Measurements from ENCODE around the gene CIAO2B. TPM values are rescaled to one million over a fixed set of nuclear protein-coding genes. Genes with fewer than 3 reads are reported as not detected.
"Not testable (repeated sequence)": the region's sequence is repeated elsewhere in the genome, so short reads cannot be mapped to it uniquely, and the experiment has no call there.

Gene CIAO2B
- total RNA-seq, 1 donor: 97.4 TPM

GRCh38 chr16:66977341-66978113 lies 43.3 kb upstream of the CIAO2B start:
- Histone ChIP-seq H3K4me2 (ENCODE audit: insufficient read depth, low read length) (no peak overlapping the region), H3K27ac (ENCODE audit: low read depth, low read length) (no peak overlapping the region), H2AFZ (ENCODE audit: low read length) (no peak overlapping the region), H3K79me2 (ENCODE audit: insufficient read depth, low read length) (no peaks in the 10 kb centered on the region), H4K20me1 (ENCODE audit: insufficient read depth, low read length) (no peaks in the 10 kb centered on the region), H3K36me3 (ENCODE audit: insufficient read depth, low read length) (no peaks in the 10 kb centered on the region), H3K27me3 (ENCODE audit: insufficient read depth, low read length) (no peaks in the 10 kb centered on the region), H3K4me3 (ENCODE audit: insufficient read depth, low read length) (no peak overlapping the region), H3K4me1 (ENCODE audit: insufficient read depth, low read length) (peaks cover 3% of the 10 kb centered on the region), H3K9me3 (ENCODE audit: low read depth, low read length) (no peaks in the 10 kb centered on the region)
- peak; percentile 90 for TF ChIP-seq CTCF (IDR thresholded peaks at IDR 0.05; ENCODE audit: extremely low read depth, low read depth, low read length)
- peak; percentile 99 for DNase-seq (ENCODE audit: insufficient read length, low spot score, missing footprints)

- H2AFZ ChIP-seq (ENCODE audit: low read length): no peak overlapping the region
- H4K20me1 ChIP-seq (ENCODE audit: insufficient read depth, low read length): no peaks in the 10 kb centered on the region
- peaks cover under 1% of the 10 kb centered on the region for H3K27me3 ChIP-seq (ENCODE audit: insufficient read depth, low read length)
- no peak overlapping the region for H3K27ac ChIP-seq (ENCODE audit: low read depth, low read length)
- H3K36me3 ChIP-seq (ENCODE audit: insufficient read depth, low read length): no peaks in the 10 kb centered on the region
- H3K4me2 ChIP-seq (ENCODE audit: insufficient read depth, low read length): no peak overlapping the region
- H3K9me3 ChIP-seq (ENCODE audit: low read depth, low read length): no peaks in the 10 kb centered on the region
- no peak for TF ChIP-seq CTCF (IDR thresholded peaks at IDR 0.05; ENCODE audit: extremely low read depth, low read depth, low read length)
- H3K79me2 ChIP-seq (ENCODE audit: insufficient read depth, low read length): no peaks in the 10 kb centered on the region
- peaks cover 3% of the 10 kb centered on the region for H3K4me1 ChIP-seq (ENCODE audit: insufficient read depth, low read length)
- DNase-seq (ENCODE audit: insufficient read length, low spot score, missing footprints): no peak
- no peak overlapping the region for H3K4me3 ChIP-seq (ENCODE audit: insufficient read depth, low read length)
Observed at GRCh38 chr16:66976746-66977145, 42.5 kb upstream of the CIAO2B start.

GRCh38 chr16:66975302-66975893 lies 41.2 kb upstream of the CIAO2B start:
- no peak overlapping the region for H3K4me3 ChIP-seq (ENCODE audit: insufficient read depth, low read length)
- no peak for DNase-seq (ENCODE audit: insufficient read length, low spot score, missing footprints)
- peaks cover 3% of the 10 kb centered on the region for H3K4me1 ChIP-seq (ENCODE audit: insufficient read depth, low read length)
- H3K4me2 ChIP-seq (ENCODE audit: insufficient read depth, low read length): no peak overlapping the region
- H3K27ac ChIP-seq (ENCODE audit: low read depth, low read length): no peak overlapping the region
- no peaks in the 10 kb centered on the region for H3K36me3 ChIP-seq (ENCODE audit: insufficient read depth, low read length)
- TF ChIP-seq CTCF (IDR thresholded peaks at IDR 0.05; ENCODE audit: extremely low read depth, low read depth, low read length): no peak
- no peak overlapping the region for H2AFZ ChIP-seq (ENCODE audit: low read length)
- no peaks in the 10 kb centered on the region for H4K20me1 ChIP-seq (ENCODE audit: insufficient read depth, low read length)
- peaks cover 4% of the 10 kb centered on the region for H3K27me3 ChIP-seq (ENCODE audit: insufficient read depth, low read length)
- no peaks in the 10 kb centered on the region for H3K9me3 ChIP-seq (ENCODE audit: low read depth, low read length)
- no peaks in the 10 kb centered on the region for H3K79me2 ChIP-seq (ENCODE audit: insufficient read depth, low read length)

- H3K36me3 ChIP-seq (ENCODE audit: insufficient read depth, low read length); H3K4me1 ChIP-seq (ENCODE audit: insufficient read depth, low read length); H4K20me1 ChIP-seq (ENCODE audit: insufficient read depth, low read length); DNase-seq (ENCODE audit: insufficient read length, low spot score, missing footprints); H3K4me3 ChIP-seq (ENCODE audit: insufficient read depth, low read length); H3K27ac ChIP-seq (ENCODE audit: low read depth, low read length); H3K79me2 ChIP-seq (ENCODE audit: insufficient read depth, low read length); H2AFZ ChIP-seq (ENCODE audit: low read length); H3K9me3 ChIP-seq (ENCODE audit: low read depth, low read length); H3K27me3 ChIP-seq (ENCODE audit: insufficient read depth, low read length); H3K4me2 ChIP-seq (ENCODE audit: insufficient read depth, low read length): not testable (repeated sequence)
Observed at GRCh38 chr16:66974932-66975246, 40.7 kb upstream of the CIAO2B start.

GRCh38 chr16:66974156-66974931 lies 40.1 kb upstream of the CIAO2B start:
- H2AFZ ChIP-seq (ENCODE audit: low read length); H3K36me3 ChIP-seq (ENCODE audit: insufficient read depth, low read length); H3K27me3 ChIP-seq (ENCODE audit: insufficient read depth, low read length); H3K27ac ChIP-seq (ENCODE audit: low read depth, low read length); H3K79me2 ChIP-seq (ENCODE audit: insufficient read depth, low read length); DNase-seq (ENCODE audit: insufficient read length, low spot score, missing footprints); H3K4me2 ChIP-seq (ENCODE audit: insufficient read depth, low read length); H4K20me1 ChIP-seq (ENCODE audit: insufficient read depth, low read length); H3K4me3 ChIP-seq (ENCODE audit: insufficient read depth, low read length); H3K4me1 ChIP-seq (ENCODE audit: insufficient read depth, low read length); H3K9me3 ChIP-seq (ENCODE audit: low read depth, low read length): not testable (repeated sequence)
